HEK293T (cell line): ENCODE data around the gene PCDH17.

Source experiments
- CTCF ChIA-PET: fragments of 350-600 bp; formaldehyde crosslinking; extraction: SDS; loops from one replicate; lab custom pipeline; 2021; ENCODE audit warnings: antibody characterized with exemption, inconsistent platforms; lab: Yijun Ruan, JAX
- POLR2A ChIA-PET: fragments of 350-600 bp; formaldehyde crosslinking; extraction: SDS; loops from one replicate; lab custom pipeline; 2020; ENCODE audit warnings: antibody characterized with exemption, inconsistent platforms; lab: Yijun Ruan, JAX
- DNase-seq: peaks from one replicate; pipeline ENCODE4 v3.0.0; 2012; ENCODE audit warnings: mixed read lengths; ENCODE audit errors: extremely low spot score
- ARNT ChIP-seq: fragments of 450-650 bp; IDR thresholded peaks from 2 replicates; pipeline ENCODE4 v1.6.1; 2017; ENCODE audit warnings: mild to moderate bottlenecking
- BHLHE40 ChIP-seq: fragments of 450-650 bp; IDR thresholded peaks from 2 replicates; pipeline ENCODE4 v1.6.1; 2016; ENCODE audit warnings: mild to moderate bottlenecking, moderate library complexity, borderline replicate concordance
- CTBP1 ChIP-seq: fragments of 450-650 bp; IDR thresholded peaks from 2 replicates; pipeline ENCODE4 v1.6.1; 2016; ENCODE audit warnings: borderline replicate concordance
- ELF4 ChIP-seq: fragments of 450-650 bp; IDR thresholded peaks from 2 replicates; pipeline ENCODE4 v1.6.1; 2017; ENCODE audit warnings: antibody characterized with exemption
- FOXA1 ChIP-seq: fragments of 450-650 bp; IDR thresholded peaks from 2 replicates; pipeline ENCODE4 v1.6.1; 2016; ENCODE audit warnings: mild to moderate bottlenecking
- FOXK2 ChIP-seq: fragments of 450-650 bp; IDR thresholded peaks from 2 replicates; pipeline ENCODE4 v1.6.1; 2016; ENCODE audit warnings: mild to moderate bottlenecking
- FOXM1 ChIP-seq: fragments of 450-650 bp; IDR thresholded peaks from 2 replicates; pipeline ENCODE4 v1.6.1; 2017; ENCODE audit warnings: mild to moderate bottlenecking, borderline replicate concordance
- HDGF ChIP-seq: fragments of 450-650 bp; IDR thresholded peaks from 2 replicates; pipeline ENCODE4 v1.6.1; 2017; ENCODE audit warnings: antibody characterized with exemption, borderline replicate concordance
- L3MBTL2 ChIP-seq: fragments of 450-650 bp; conservative IDR thresholded peaks from 2 replicates; pipeline ENCODE4 v1.6.1; 2016; ENCODE audit warnings: mild to moderate bottlenecking
- LEF1 ChIP-seq: fragments of 450-650 bp; IDR thresholded peaks from 2 replicates; pipeline ENCODE4 v1.6.1; 2017; ENCODE audit warnings: mild to moderate bottlenecking, borderline replicate concordance
- NFRKB ChIP-seq: fragments of 450-650 bp; IDR thresholded peaks from 2 replicates; pipeline ENCODE4 v1.6.1; 2016; ENCODE audit warnings: mild to moderate bottlenecking, moderate library complexity
- PKNOX1 ChIP-seq: fragments of 450-650 bp; IDR thresholded peaks from 2 replicates; pipeline ENCODE4 v1.6.1; 2016
- SP1 ChIP-seq: fragments of 450-650 bp; IDR thresholded peaks from 2 replicates; pipeline ENCODE4 v1.6.1; 2017
- SUZ12 ChIP-seq: fragments of 450-650 bp; IDR thresholded peaks from 2 replicates; pipeline ENCODE4 v1.6.1; 2016; ENCODE audit warnings: mild to moderate bottlenecking
- TARDBP ChIP-seq: fragments of 450-650 bp; IDR thresholded peaks from 2 replicates; pipeline ENCODE4 v1.6.1; 2016
- ZNF384 ChIP-seq: fragments of 450-650 bp; IDR thresholded peaks from 2 replicates; pipeline ENCODE4 v1.6.1; 2016

Gene PCDH17

GRCh38 chr13:57739089-57739488 is 107.5 kb downstream of the PCDH17 start:
- no peak for TF ChIP-seq FOXA1
- TF ChIP-seq L3MBTL2: no peak
- no peak for TF ChIP-seq FOXM1
- no peak for TF ChIP-seq ZNF384
- no peak for TF ChIP-seq SP1
- no peak for TF ChIP-seq PKNOX1
- TF ChIP-seq CTBP1: no peak
- no peak for TF ChIP-seq LEF1
- no peak for TF ChIP-seq TARDBP
- no peak for TF ChIP-seq SUZ12
- no peak for TF ChIP-seq BHLHE40
- TF ChIP-seq NFRKB: no peak
- no peak for TF ChIP-seq HDGF
- TF ChIP-seq FOXK2: no peak
- no peak for TF ChIP-seq ELF4
- no peak for TF ChIP-seq ARNT
- ChIA-PET CTCF (no interaction called here), POLR2A (no interaction called here)
- no peak for DNase-seq

DNA sequence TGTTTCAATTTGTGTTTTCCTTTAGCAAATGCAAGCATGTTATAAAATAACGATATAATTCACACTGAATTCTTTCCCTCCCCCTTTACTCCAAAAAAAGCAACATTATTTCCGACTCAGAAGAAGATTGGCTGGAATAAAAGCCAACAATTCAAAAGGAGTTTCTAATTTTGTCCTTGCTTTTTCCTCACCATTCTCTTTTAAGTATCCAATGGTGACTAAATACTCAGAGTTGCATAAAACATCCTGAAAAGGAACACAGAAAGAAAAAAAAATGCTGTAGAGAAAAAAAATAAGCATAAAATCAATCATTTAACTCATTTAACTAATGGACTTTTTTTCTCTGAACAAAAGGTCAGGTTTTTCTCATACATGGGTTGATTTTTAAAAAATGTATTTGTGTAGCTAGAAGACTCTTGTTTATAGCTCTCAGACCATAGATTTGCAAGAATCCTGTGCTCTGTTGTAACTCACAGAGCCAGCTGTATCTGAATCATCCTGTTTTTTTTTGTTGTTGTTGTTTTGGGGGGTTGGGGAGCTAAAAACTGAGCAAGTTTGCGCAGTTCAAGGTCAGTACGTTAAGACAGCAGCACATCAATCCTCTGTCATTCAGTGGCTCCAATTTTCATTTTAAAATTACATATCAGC is 108.1 kb downstream of the PCDH17 start:
- CTCF ChIA-PET: no interaction called here
- no peak for DNase-seq
- POLR2A ChIA-PET: no interaction called here
- no peak for TF ChIP-seq CTBP1
- no peak for TF ChIP-seq L3MBTL2
- TF ChIP-seq FOXK2: no peak
- TF ChIP-seq FOXM1: no peak
- TF ChIP-seq ZNF384: no peak
- TF ChIP-seq LEF1: no peak
- no peak for TF ChIP-seq SUZ12
- TF ChIP-seq FOXA1: no peak
- TF ChIP-seq SP1: no peak
- no peak for TF ChIP-seq BHLHE40

GRCh38 chr13:57740719-57741118 is 109.2 kb downstream of the PCDH17 start:
- CTCF ChIA-PET: no interaction called here

GRCh38 chr13:57748096-57748495 is 116.6 kb downstream of the PCDH17 start:
- POLR2A ChIA-PET: no interaction called here
- TF ChIP-seq HDGF (no peak), CTBP1 (no peak), PKNOX1 (no peak), SP1 (no peak), LEF1 (no peak), ZNF384 (no peak), FOXK2 (no peak), ARNT (no peak), TARDBP (no peak), NFRKB (no peak), FOXM1 (no peak), ELF4 (no peak), L3MBTL2 (no peak)
- CTCF ChIA-PET: no interaction called here
- DNase-seq: no peak

More at GRCh38 chr13:57740719-57741118, 109.2 kb downstream of the PCDH17 start:
- TF ChIP-seq LEF1 (no peak), NFRKB (no peak), FOXK2 (no peak), L3MBTL2 (no peak), ELF4 (no peak), ZNF384 (no peak), ARNT (no peak), HDGF (no peak), SP1 (no peak), FOXM1 (no peak), BHLHE40 (no peak), FOXA1 (no peak), CTBP1 (no peak), TARDBP (no peak), PKNOX1 (no peak)
- POLR2A ChIA-PET: no interaction called here
- DNase-seq: no peak

GRCh38 chr13:57760951-57761350 is 129.4 kb downstream of the PCDH17 start:
- ChIA-PET POLR2A (no interaction called here), CTCF (no interaction called here)
- DNase-seq: no peak

GRCh38 chr13:57763689-57764088 is 132.1 kb downstream of the PCDH17 start:
- no peak for TF ChIP-seq BHLHE40
- TF ChIP-seq HDGF: no peak
- no peak for TF ChIP-seq SP1
- TF ChIP-seq SUZ12: no peak
- no peak for TF ChIP-seq CTBP1
- TF ChIP-seq PKNOX1: no peak
- no peak for TF ChIP-seq ELF4
- TF ChIP-seq ARNT: no peak
- no peak for TF ChIP-seq TARDBP

More at GRCh38 chr13:57760951-57761350, 129.4 kb downstream of the PCDH17 start:
- TF ChIP-seq CTBP1 (no peak), FOXM1 (no peak)

More at GRCh38 chr13:57763689-57764088, 132.1 kb downstream of the PCDH17 start:
- DNase-seq: no peak
- ChIA-PET POLR2A (no interaction called here), CTCF (no interaction called here)
